ENCODE data around the gene SMARCA2.

Gene SMARCA2

GRCh38 chr9:1969898-1970297, 45.2 kb upstream of the SMARCA2 start:
- Histone ChIP-seq H2AFZ (ENCODE audit: low read length) (no peak overlapping the region), H3F3A (ENCODE audit: insufficient read depth, low read length) (peaks cover 9% of the 10 kb centered on the region; the same call in 1 of the 2 replicates), H3K9me2 (replicated peaks; ENCODE audit: insufficient read depth, low read length) (no peaks in the 10 kb centered on the region), H3K9ac (ENCODE audit: low read length) (no peak overlapping the region), H3K4me2 (ENCODE audit: low read depth, low read length) (no peak overlapping the region), H3K79me2 (ENCODE audit: low read length) (no peaks in the 10 kb centered on the region), H3K36me3 (replicated peaks; ENCODE audit: insufficient read depth, low read length) (no peaks in the 10 kb centered on the region), H3K4me1 (ENCODE audit: low read length) (peaks cover 17% of the 10 kb centered on the region; the same call in 1 of the 2 replicates), H3K4me3 (ENCODE audit: low read length) (no peak overlapping the region), H3K27ac (ENCODE audit: low read length) (no peak overlapping the region), H4K20me1 (ENCODE audit: insufficient read depth, low read length) (no peaks in the 10 kb centered on the region), H3K9me3 (replicated peaks; ENCODE audit: insufficient read depth, low read length) (no peaks in the 10 kb centered on the region), H3K27me3 (replicated peaks; ENCODE audit: insufficient read depth, low read length) (no peaks in the 10 kb centered on the region)
- TF ChIP-seq, protein P1, sequence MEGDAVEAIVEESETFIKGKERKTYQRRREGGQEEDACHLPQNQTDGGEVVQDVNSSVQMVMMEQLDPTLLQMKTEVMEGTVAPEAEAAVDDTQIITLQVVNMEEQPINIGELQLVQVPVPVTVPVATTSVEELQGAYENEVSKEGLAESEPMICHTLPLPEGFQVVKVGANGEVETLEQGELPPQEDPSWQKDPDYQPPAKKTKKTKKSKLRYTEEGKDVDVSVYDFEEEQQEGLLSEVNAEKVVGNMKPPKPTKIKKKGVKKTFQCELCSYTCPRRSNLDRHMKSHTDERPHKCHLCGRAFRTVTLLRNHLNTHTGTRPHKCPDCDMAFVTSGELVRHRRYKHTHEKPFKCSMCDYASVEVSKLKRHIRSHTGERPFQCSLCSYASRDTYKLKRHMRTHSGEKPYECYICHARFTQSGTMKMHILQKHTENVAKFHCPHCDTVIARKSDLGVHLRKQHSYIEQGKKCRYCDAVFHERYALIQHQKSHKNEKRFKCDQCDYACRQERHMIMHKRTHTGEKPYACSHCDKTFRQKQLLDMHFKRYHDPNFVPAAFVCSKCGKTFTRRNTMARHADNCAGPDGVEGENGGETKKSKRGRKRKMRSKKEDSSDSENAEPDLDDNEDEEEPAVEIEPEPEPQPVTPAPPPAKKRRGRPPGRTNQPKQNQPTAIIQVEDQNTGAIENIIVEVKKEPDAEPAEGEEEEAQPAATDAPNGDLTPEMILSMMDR (IDR thresholded peaks at IDR 0.05; ENCODE audit: low read length) = no peak
- TF ChIP-seq EZH2 (optimal IDR thresholded peaks at IDR 0.05; ENCODE audit: low read depth, low read length) = no peak
- no peak for TF ChIP-seq EZH2phosphoT487 (IDR thresholded peaks at IDR 0.05; ENCODE audit: low read length)
- no peak for DNase-seq

GRCh38 chr9:1972672-1973071, 42.5 kb upstream of the SMARCA2 start:
- TF ChIP-seq EZH2 (optimal IDR thresholded peaks at IDR 0.05; ENCODE audit: low read depth, low read length) (no peak), EZH2phosphoT487 (IDR thresholded peaks at IDR 0.05; ENCODE audit: low read length) (no peak)
- TF ChIP-seq, protein P1 (IDR thresholded peaks at IDR 0.05; ENCODE audit: low read length) = no peak
- Histone ChIP-seq H3K4me2 (ENCODE audit: low read depth, low read length) (no peak overlapping the region), H3K79me2 (ENCODE audit: low read length) (no peaks in the 10 kb centered on the region), H2AFZ (ENCODE audit: low read length) (no peak overlapping the region), H3K9me2 (replicated peaks; ENCODE audit: insufficient read depth, low read length) (no peaks in the 10 kb centered on the region), H3K27me3 (replicated peaks; ENCODE audit: insufficient read depth, low read length) (no peaks in the 10 kb centered on the region), H3K9me3 (replicated peaks; ENCODE audit: insufficient read depth, low read length) (no peaks in the 10 kb centered on the region), H3K36me3 (replicated peaks; ENCODE audit: insufficient read depth, low read length) (no peaks in the 10 kb centered on the region), H3K27ac (ENCODE audit: low read length) (no peak overlapping the region), H3K9ac (ENCODE audit: low read length) (no peak overlapping the region), H4K20me1 (ENCODE audit: insufficient read depth, low read length) (no peaks in the 10 kb centered on the region), H3F3A (ENCODE audit: insufficient read depth, low read length) (no peaks in the 10 kb centered on the region), H3K4me1 (ENCODE audit: low read length) (no peaks in the 10 kb centered on the region), H3K4me3 (ENCODE audit: low read length) (no peak overlapping the region)
- DNase-seq = no peak

DNA sequence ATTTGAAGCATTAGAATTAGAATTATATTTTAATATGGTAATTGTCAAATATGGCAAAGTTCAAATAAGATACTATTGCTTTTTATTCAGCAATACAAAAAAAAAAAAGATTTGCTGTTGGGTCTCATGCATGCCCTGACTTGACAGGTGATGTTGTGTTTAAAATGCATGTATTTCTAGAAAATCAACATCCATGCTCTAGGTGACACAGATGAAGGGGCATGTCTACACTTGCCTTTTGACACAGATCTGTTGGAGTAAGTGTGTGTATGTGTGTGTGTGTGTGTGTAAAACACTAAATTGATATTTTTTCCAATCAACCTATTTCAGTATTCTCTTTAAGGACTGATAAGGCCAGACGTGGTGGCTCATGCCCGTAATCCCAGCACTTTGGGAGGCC, 38.1 kb upstream of the SMARCA2 start:
- no peaks in the 10 kb centered on the region for H3K36me3 ChIP-seq (replicated peaks; ENCODE audit: insufficient read depth, low read length)
- no peak overlapping the region for H3K27ac ChIP-seq (ENCODE audit: low read length)

More for the DNA sequence above, 38.1 kb upstream of the SMARCA2 start:
- H3F3A ChIP-seq (ENCODE audit: insufficient read depth, low read length) = no peaks in the 10 kb centered on the region
- H2AFZ ChIP-seq (ENCODE audit: low read length) = no peak overlapping the region
- TF ChIP-seq EZH2phosphoT487 (IDR thresholded peaks at IDR 0.05; ENCODE audit: low read length) = no peak
- TF ChIP-seq EZH2 (optimal IDR thresholded peaks at IDR 0.05; ENCODE audit: low read depth, low read length) = no peak
- TF ChIP-seq, protein P1 (IDR thresholded peaks at IDR 0.05; ENCODE audit: low read length) = no peak
- H3K4me2 ChIP-seq (ENCODE audit: low read depth, low read length) = no peak overlapping the region
- no peaks in the 10 kb centered on the region for H3K9me3 ChIP-seq (replicated peaks; ENCODE audit: insufficient read depth, low read length)
- H3K4me1 ChIP-seq (ENCODE audit: low read length) = peaks cover 16% of the 10 kb centered on the region
- no peak for DNase-seq
- H3K27me3 ChIP-seq (replicated peaks; ENCODE audit: insufficient read depth, low read length) = no peaks in the 10 kb centered on the region
- H4K20me1 ChIP-seq (ENCODE audit: insufficient read depth, low read length) = no peaks in the 10 kb centered on the region
- no peak overlapping the region for H3K4me3 ChIP-seq (ENCODE audit: low read length)
- H3K9ac ChIP-seq (ENCODE audit: low read length) = no peak overlapping the region
- no peaks in the 10 kb centered on the region for H3K79me2 ChIP-seq (ENCODE audit: low read length)
- H3K9me2 ChIP-seq (replicated peaks; ENCODE audit: insufficient read depth, low read length) = no peaks in the 10 kb centered on the region

All from MM.1S (cell line).